ENCODE measurements around the gene GPT2.
A peak's percentile ranks its signal among the peaks of the same experiment; 100 is the strongest.

The GPT2 gene

GRCh38 chr16:46899443-46900143, 15.4 kb downstream of the GPT2 start:
- no peak for DNase-seq

GRCh38 chr16:46900455-46901235, 16.5 kb downstream of the GPT2 start:
- no peak for DNase-seq

- DNase-seq, result no peak
Measured at GRCh38 chr16:46901709-46902108, 17.5 kb downstream of the GPT2 start.

- no peak for DNase-seq
Measured at GRCh38 chr16:46903255-46903905, 19.2 kb downstream of the GPT2 start.

GRCh38 chr16:46904471-46904870, 20.3 kb downstream of the GPT2 start:
- no peak for DNase-seq

- DNase-seq, result no peak
Measured at GRCh38 chr16:46906360-46907060, 22.3 kb downstream of the GPT2 start.

GRCh38 chr16:46907061-46907774, 23.1 kb downstream of the GPT2 start:
- DNase-seq, result no peak

GRCh38 chr16:46908540-46909372, 24.6 kb downstream of the GPT2 start:
- peak; percentile 40 for DNase-seq

GRCh38 chr16:46911038-46911437, 26.9 kb downstream of the GPT2 start:
- no peak for DNase-seq

- no peak for DNase-seq
Measured at GRCh38 chr16:46911650-46912049, 27.5 kb downstream of the GPT2 start.

- no peak for DNase-seq
Measured at GRCh38 chr16:46914556-46915201, 30.5 kb downstream of the GPT2 start.

GRCh38 chr16:46915483-46916025, 31.4 kb downstream of the GPT2 start:
- DNase-seq, result no peak

GRCh38 chr16:46916980-46917379, 32.8 kb downstream of the GPT2 start:
- DNase-seq, result no peak

- no peak for DNase-seq
Measured at GRCh38 chr16:46918400-46918799, 34.2 kb downstream of the GPT2 start.

GRCh38 chr16:46918905-46919792, 35.0 kb downstream of the GPT2 start:
- DNase-seq, result peak; percentile 21

GRCh38 chr16:46920402-46921068, 36.4 kb downstream of the GPT2 start:
- no peak for DNase-seq

GRCh38 chr16:46922239-46922638, 38.1 kb downstream of the GPT2 start:
- no peak for DNase-seq

GRCh38 chr16:46923513-46924295, 39.5 kb downstream of the GPT2 start:
- DNase-seq, result no peak
